Tibial nerve (tissue), 4 donors: ENCODE data around the gene KIAA1217.

Source experiments
- CTCF ChIP-seq, 5 experiments: fragments of 200-600 bp in 3 of 5; fragments of 450-650 bp in 2 of 5; sonication (generic) in 3 of 5; IDR thresholded peaks; one replicate each; pipeline ENCODE4 v1.5.1; 2016 to 2019; ENCODE audit warnings: antibody characterized with exemption in 5 of 5, mild to moderate bottlenecking in 3 of 5, moderate library complexity in 2 of 5
- EP300 ChIP-seq, 2 donors: sonication (generic); formaldehyde crosslinking; IDR thresholded peaks; one replicate each; pipeline ENCODE4 v1.6.1; 2017; ENCODE audit warnings: antibody characterized with exemption in 2 of 2, mild to moderate bottlenecking in 1 of 2
- POLR2A ChIP-seq, 2 donors: fragments of 450-650 bp; IDR thresholded peaks; one replicate each; pipeline ENCODE4 v1.6.1; 2017; ENCODE audit warnings: antibody characterized with exemption in 2 of 2, mild to moderate bottlenecking in 2 of 2, moderate library complexity in 2 of 2

DNA sequence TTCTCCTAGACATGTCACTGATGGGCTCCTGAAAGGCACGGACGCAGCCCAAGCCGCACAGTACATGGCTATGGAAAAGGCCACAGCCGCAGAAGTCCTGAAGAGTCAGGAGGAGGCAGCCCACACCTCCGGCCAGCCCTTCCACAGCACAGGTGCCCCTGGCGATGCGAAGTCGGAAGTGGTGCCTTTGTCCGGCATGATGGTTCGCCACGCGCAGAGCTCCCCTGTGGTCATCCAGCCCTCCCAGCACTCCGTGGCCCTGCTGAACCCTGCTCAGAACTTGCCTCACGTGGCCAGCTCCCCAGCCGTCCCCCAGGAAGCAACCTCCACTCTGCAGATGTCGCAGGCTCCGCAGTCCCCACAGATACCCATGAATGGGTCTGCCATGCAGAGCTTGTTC, 315.4 kb downstream of the KIAA1217 start:
- TF ChIP-seq CTCF (IDR thresholded peaks at IDR 0.05) (no peak), POLR2A (IDR thresholded peaks at IDR 0.05) (no peak), EP300 (IDR thresholded peaks at IDR 0.05) (no peak)
